GM21447 (cell line): ENCODE data around the gene DYNLT2B.
"Not testable (repeated sequence)": the region's sequence is repeated elsewhere in the genome, so short reads cannot be mapped to it uniquely, and the experiment has no call there.

Experiments used
- ATAC-seq: cut with Tn5 transposase; IDR thresholded peaks from one replicate; pipeline ENCODE4 v1.9.1; 2021; ENCODE audit not compliant: unreplicated experiment

Gene DYNLT2B

DNA sequence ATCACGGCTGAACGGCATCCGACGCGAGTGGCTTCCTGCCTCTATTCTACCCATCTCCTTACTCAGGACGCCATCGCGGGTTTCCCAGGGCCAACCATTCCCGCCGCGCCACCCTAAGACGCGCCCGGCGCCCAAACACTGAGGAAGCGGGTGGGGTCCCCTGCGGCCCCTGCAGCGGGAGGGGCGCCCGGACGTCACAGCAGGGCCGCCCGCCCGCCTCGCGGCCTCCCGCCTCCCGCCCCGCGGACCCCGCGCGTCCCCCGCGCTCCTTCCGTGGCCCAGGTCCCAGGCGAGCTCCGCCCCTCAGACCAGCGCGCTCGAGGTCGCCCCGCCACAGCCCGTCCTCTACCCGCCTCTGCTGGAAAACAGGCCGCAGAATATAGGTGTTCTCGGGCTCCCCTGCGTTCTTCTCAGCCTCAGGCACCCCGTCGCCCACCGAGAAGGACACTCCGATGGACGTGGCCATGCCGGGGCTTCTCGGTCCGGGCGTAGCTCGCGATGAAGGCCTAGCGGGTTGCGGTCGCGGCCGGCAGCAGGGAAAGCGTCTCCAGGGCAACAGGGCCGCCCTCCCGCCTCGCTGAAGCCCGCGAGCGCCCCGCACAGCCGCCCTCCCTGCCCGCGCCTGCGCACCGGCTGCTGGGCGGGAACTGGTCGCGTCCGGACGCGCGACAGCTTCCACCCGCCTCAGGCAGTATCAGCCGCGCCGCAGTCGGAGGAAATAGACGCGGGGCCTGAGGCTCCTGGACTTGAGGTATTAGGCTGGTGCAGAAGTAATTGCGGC lies at the start of gene DYNLT2B:
Gene DYNLT2B, minus strand, starts transcription at position 554 of the 781 bp plus-strand sequence. Its CDS starts 88 bp downstream, at position 466.
- ATAC-seq, result peak; percentile 74

GRCh38 chr3:196365736-196366135 lies 47.7 kb upstream of the DYNLT2B start:
- no peak for ATAC-seq

GRCh38 chr3:196360586-196360985 lies 42.5 kb upstream of the DYNLT2B start:
- ATAC-seq, result no peak

GRCh38 chr3:196358540-196358939 lies 40.5 kb upstream of the DYNLT2B start:
- ATAC-seq, result not testable (repeated sequence)

DNA sequence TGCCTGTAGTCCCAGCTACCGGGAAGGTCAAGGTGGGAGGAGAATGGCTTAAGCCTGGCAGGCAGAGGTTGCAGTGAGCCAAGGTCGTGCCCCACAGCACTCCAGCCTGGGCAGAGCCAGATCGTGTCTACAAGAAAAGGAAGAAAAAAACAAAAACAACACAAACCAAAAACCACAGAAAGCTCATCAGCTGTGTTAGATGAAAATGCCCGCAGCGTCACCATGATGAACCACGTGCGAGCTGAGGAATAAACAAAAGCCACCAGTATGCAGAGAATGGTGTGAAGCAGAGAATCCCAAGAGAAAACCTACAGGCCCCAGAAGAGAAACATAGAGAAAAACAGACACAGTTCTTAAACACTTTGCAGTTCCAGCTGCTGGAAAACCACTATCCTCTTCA lies 39.9 kb upstream of the DYNLT2B start:
- ATAC-seq, result no peak

DNA sequence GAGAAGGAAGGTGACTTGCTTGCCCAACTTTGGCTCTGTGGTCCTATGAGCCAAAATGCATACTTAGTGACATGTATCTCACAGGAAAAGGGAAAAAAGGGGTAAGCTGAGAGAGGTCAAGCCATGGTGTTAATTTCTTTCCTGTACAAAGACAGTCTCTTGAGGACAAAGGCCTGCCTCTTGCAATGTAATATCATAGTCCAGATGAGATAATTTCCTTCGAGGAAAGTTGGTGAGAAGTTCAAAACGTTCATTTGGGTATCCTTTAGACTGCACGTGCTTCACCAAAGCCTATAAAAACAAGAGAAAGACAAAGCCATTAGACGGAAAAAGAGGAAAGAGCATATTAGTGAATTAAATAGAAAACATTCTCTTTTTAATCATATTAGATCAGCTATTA lies 38.5 kb upstream of the DYNLT2B start:
- ATAC-seq, result no peak

DNA sequence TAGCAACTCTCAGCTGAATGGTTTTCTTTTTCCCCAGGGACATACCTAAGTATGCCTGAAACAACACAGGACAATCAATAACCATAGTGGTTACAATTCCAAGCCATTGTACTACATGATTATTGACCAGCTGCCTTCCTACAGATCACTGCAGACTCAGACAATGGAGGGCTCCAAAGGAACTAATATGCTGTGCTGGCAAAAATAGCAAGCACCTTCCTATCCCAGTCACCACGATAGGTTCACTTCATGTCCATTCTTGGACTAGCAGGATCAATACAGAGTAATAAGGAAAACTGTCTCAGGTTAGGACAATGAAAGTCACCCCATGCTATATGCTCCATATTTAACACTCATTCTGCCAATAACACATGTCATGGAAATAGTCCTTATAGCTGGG lies 37.6 kb upstream of the DYNLT2B start:
- ATAC-seq, result no peak

- ATAC-seq, result no peak
These were observed 36.1 kb upstream of the DYNLT2B start for GRCh38 chr3:196354132-196354531.

DNA sequence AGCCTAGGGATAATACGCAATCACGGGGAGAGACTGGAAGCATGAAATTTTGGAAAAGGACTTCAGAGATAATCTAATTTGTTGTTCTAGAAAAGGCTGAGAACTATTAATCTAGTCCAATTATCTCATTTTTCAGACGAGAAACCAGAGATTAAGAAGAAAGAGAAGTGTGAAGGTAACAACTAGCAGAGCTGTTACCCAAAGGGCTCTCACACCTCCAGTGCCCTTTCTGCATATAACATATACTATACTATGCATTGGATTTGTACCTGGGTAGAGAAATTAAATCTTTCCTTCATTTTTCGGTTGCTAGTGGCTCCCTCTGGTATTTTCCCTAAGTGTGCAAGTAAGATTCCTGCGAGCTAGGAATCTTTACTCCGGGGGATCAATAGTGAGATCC lies 33.5 kb upstream of the DYNLT2B start:
- no peak for ATAC-seq

- no peak for ATAC-seq
These were observed 32.0 kb upstream of the DYNLT2B start for GRCh38 chr3:196350067-196350466.

- ATAC-seq, result no peak
These were observed 30.7 kb upstream of the DYNLT2B start for GRCh38 chr3:196348698-196349097.

- ATAC-seq, result no peak
These were observed 26.6 kb upstream of the DYNLT2B start for GRCh38 chr3:196344663-196345062.

DNA sequence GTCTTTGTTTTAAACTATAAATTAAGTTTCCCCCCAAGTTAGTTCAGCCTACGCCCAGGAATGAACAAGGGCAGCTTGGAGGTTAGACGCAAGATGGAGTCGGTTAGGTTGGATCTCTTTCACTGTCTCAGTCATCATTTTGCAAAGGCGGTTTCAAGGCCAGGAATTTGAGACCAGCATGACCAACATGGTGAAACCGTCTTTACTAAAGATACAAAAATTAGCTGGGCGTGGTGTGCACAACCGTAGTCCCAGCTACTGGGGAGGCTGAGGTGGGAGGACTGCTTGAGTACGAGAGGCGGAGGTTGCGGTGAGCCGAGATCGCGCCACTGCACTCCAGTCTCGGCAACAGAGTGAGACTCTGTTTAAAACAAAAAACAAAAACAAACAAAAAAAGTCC lies 25.9 kb upstream of the DYNLT2B start:
- not testable (repeated sequence) for ATAC-seq

GRCh38 chr3:196341137-196341536 lies 23.1 kb upstream of the DYNLT2B start:
- ATAC-seq, result no peak

DNA sequence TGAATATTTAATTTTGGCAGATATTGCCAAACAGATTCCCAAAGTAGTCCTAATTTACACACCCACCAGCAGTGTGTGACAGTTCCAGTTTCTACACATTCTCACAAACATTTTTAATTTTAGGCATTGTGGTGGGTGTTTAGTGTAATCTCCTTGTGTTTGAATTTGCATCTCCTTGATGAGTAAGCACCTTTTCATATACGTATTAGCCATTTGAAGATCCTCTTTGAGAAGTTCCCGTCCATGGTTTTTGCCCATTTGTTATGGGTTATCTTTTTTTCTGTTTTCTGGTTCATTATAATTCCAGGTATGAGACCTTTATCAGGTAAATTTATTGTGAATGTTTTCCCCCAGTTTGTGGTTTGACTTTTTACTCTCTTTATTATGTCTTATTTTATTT lies 22.4 kb upstream of the DYNLT2B start:
- ATAC-seq, result no peak

DNA sequence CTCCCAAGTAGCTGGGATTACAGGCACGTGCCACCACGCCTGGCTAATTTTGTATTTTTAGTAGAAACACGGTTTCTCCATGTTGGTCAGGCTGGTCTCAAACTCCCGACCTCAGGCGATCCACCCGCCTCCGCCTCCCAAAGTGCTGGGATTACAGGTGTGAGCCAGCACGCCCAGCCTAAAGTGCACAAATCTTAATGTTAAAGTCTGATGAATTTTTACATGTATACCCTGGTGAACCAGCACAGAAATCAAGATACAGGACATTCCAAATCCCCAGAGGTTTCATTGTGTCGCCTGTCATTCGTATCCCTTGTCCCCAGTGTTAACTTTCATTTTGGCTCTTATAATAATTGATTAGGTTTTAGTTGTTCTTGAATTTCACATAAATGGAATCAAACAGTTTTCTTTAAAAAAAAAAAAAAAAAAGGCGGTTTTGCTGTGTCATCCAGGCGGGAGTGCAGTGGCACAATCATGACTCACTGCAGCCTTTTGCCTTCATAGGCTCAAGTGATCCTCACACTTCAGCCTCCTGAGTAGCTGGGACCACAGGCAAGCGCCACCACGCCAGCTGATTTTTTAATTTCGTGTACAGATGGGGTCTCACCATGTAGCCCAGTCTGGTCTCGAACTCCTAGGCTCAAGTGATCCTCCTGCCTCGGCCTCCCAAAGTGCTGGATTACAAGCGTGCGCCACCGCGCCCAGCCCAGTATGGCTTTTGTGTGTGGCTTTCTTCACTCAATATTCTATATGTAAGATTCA lies 21.6 kb upstream of the DYNLT2B start:
- no peak for ATAC-seq

DNA sequence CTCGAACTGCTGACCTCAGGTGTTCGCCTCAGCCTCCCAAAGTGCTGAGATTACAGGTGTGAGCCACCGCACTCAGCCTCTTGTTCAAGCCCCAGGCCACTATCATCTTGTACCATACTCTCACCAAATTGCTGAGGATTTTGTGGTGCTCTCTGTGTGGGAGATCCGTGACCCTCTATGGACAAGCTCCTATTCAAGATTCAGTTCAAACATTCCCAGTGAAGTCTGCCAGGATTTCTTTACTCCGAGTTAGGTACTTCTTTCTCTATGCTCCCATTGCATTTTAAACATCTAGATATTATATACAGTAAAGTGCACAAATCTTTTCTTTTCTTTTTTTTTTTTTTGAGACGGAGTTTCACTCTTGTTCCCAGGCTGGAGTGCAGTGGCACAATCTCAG lies 21.0 kb upstream of the DYNLT2B start:
- ATAC-seq, result no peak

- ATAC-seq, result no peak
These were observed 18.5 kb upstream of the DYNLT2B start for GRCh38 chr3:196336319-196337145.

DNA sequence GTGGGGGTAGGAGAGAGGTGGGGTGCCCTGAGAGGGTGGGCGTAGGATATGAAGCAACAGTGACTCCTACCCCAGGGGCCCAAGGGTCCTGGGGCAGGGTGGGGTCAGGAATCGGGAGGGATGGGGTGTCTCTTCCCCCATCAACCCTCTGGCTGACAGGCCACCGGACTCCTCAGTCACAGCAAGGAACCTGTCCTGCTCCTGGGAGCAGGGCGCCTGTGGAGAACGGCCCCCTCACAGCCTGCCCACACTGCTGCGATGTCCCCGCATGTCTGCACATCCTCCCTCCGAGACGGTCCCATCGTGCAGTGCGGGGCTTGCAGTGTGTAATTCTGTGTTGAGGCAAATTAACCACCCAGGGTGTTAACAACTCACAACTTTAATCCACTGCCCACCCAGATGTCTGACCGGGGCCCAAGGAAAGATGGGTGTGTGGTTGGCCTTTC lies 17.5 kb upstream of the DYNLT2B start:
- no peak for ATAC-seq

GRCh38 chr3:196334982-196335381 lies 16.9 kb upstream of the DYNLT2B start:
- ATAC-seq, result no peak

GRCh38 chr3:196332168-196332567 lies 14.1 kb upstream of the DYNLT2B start:
- ATAC-seq, result no peak
